ENCODE measurements around the gene POT1.

The POT1 gene

DNA sequence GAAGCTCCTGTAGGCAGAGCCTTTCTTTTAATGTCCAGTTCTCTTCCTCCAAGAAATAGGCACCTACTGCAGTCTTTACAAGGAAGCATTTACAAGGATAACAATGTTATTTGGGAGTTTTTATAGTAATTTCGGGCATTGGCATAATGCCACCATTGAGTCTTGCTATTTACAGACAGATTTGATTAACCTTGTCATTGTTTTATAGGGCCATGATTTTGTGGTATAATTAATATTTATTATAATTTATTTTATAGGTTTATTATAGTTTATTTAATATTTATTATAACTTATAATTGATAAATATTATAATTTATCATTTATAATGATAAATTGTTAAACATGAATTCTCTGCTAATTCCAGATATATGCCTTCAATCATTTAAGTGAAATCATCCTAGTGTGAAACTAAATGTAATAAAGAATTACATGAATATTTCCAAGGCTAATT, 573 bp upstream of the POT1 start:
- no peak for DNase-seq (ENCODE audit: extremely low spot score)
- CTCF ChIA-PET: no interaction called here
- POLR2A ChIA-PET: interaction anchor here (1.0 to 1.4 kb wide), 4 partner anchors 12 to 101 kb away, joined by 3 to 6 read pairs (median 4); no protein-coding TSS in a partner anchor
- TF ChIP-seq FOXA1 (IDR thresholded peaks at IDR 0.05) (no peak), ELF4 (IDR thresholded peaks at IDR 0.05) (no peak), ARNT (IDR thresholded peaks at IDR 0.05) (no peak), L3MBTL2 (conservative IDR thresholded peaks at IDR 0.05) (peak; percentile 98)

DNA sequence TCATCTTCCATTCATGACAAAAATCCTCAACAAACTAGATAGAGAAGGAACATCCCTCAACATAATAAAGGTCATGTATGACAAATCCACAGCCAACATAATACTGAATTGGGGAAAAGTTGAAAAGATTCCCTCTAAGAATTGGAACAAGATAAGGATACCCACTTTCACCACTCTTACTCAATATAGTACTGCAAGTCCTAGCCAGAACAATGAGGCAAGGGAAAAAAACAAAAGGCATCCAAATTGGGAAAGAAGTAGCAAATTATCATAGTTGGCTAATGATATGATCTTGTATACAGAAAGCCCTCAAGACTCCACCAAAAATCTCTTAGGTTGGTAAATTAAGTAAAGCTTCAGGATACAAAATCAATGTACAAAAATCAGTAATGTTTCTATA, 4.7 kb downstream of the POT1 start:
- TF ChIP-seq SP1 (IDR thresholded peaks at IDR 0.05): no peak
- TF ChIP-seq TARDBP (IDR thresholded peaks at IDR 0.05): no peak
- no peak for TF ChIP-seq SUZ12 (IDR thresholded peaks at IDR 0.05)
- no peak for TF ChIP-seq FOXM1 (IDR thresholded peaks at IDR 0.05; ENCODE audit: borderline replicate concordance)
- no peak for TF ChIP-seq L3MBTL2 (conservative IDR thresholded peaks at IDR 0.05)
- no peak for TF ChIP-seq ZNF384 (IDR thresholded peaks at IDR 0.05)
- TF ChIP-seq, protein P1, sequence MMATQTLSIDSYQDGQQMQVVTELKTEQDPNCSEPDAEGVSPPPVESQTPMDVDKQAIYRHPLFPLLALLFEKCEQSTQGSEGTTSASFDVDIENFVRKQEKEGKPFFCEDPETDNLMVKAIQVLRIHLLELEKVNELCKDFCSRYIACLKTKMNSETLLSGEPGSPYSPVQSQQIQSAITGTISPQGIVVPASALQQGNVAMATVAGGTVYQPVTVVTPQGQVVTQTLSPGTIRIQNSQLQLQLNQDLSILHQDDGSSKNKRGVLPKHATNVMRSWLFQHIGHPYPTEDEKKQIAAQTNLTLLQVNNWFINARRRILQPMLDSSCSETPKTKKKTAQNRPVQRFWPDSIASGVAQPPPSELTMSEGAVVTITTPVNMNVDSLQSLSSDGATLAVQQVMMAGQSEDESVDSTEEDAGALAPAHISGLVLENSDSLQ (IDR thresholded peaks at IDR 0.05): no peak
- TF ChIP-seq ELF4 (IDR thresholded peaks at IDR 0.05): no peak
- TF ChIP-seq FOXK2 (IDR thresholded peaks at IDR 0.05): no peak
- TF ChIP-seq NFRKB (IDR thresholded peaks at IDR 0.05): no peak
- TF ChIP-seq LEF1 (IDR thresholded peaks at IDR 0.05; ENCODE audit: borderline replicate concordance): no peak
- no peak for TF ChIP-seq BHLHE40 (IDR thresholded peaks at IDR 0.05; ENCODE audit: borderline replicate concordance)
- TF ChIP-seq FOXA1 (IDR thresholded peaks at IDR 0.05): no peak
- TF ChIP-seq HDGF (IDR thresholded peaks at IDR 0.05; ENCODE audit: borderline replicate concordance): no peak
- TF ChIP-seq ARNT (IDR thresholded peaks at IDR 0.05): no peak
- no peak for TF ChIP-seq CTBP1 (IDR thresholded peaks at IDR 0.05; ENCODE audit: borderline replicate concordance)
- DNase-seq (ENCODE audit: extremely low spot score): no peak
- POLR2A ChIA-PET: no interaction called here
- CTCF ChIA-PET: no interaction called here

DNA sequence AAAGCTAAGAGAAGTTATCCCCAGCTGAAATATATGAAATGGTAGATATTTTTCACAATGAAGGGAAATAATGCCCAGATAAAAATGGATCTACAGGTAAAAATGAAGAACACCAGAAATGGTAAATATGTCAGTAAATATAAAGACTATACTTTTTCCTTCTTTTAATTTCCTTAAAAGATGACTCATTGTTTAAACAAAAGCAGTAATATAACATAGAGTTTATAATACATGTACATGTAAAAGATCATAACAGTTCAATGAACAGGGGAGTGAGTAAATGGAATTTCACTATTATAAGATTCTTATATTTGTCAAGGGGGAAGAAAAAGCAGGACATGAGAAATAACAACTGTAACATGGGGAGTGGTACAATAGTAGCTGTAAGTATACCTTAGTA, 7.4 kb downstream of the POT1 start:
- no peak for DNase-seq (ENCODE audit: extremely low spot score)
- TF ChIP-seq BHLHE40 (IDR thresholded peaks at IDR 0.05; ENCODE audit: borderline replicate concordance) (no peak), FOXK2 (IDR thresholded peaks at IDR 0.05) (no peak), CTBP1 (IDR thresholded peaks at IDR 0.05; ENCODE audit: borderline replicate concordance) (no peak), L3MBTL2 (conservative IDR thresholded peaks at IDR 0.05) (no peak), ZNF384 (IDR thresholded peaks at IDR 0.05) (no peak), LEF1 (IDR thresholded peaks at IDR 0.05; ENCODE audit: borderline replicate concordance) (no peak)
- CTCF ChIA-PET: no interaction called here
- POLR2A ChIA-PET: no interaction called here

DNA sequence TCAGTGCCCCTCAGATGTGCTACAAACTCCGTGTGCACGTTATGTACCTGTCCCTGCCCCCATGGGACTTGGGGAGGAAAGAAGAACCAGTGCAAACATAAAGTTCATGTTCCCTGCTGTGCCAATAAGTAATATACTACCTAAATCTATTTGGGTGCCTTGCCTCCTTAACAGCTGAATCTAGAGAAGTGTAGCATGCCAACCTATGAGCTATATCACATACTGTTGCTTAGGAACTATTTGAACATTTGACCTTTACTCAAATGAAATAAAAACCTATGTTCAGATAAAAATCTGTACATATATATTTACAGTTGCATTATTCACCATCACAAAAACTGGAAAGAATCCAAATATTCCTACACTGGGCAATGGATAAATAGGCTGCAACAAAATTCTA, 9.8 kb downstream of the POT1 start:
- ChIA-PET POLR2A (no interaction called here), CTCF (no interaction called here)
- DNase-seq (ENCODE audit: extremely low spot score): no peak
- no peak for TF ChIP-seq SP1 (IDR thresholded peaks at IDR 0.05)
- TF ChIP-seq TARDBP (IDR thresholded peaks at IDR 0.05): no peak
- no peak for TF ChIP-seq NFRKB (IDR thresholded peaks at IDR 0.05)
- TF ChIP-seq, protein P1 (IDR thresholded peaks at IDR 0.05): no peak
- no peak for TF ChIP-seq L3MBTL2 (conservative IDR thresholded peaks at IDR 0.05)
- no peak for TF ChIP-seq CTBP1 (IDR thresholded peaks at IDR 0.05; ENCODE audit: borderline replicate concordance)
- no peak for TF ChIP-seq ELF4 (IDR thresholded peaks at IDR 0.05)
- TF ChIP-seq ARNT (IDR thresholded peaks at IDR 0.05): no peak
- TF ChIP-seq ZNF384 (IDR thresholded peaks at IDR 0.05): no peak
- no peak for TF ChIP-seq LEF1 (IDR thresholded peaks at IDR 0.05; ENCODE audit: borderline replicate concordance)
- TF ChIP-seq HDGF (IDR thresholded peaks at IDR 0.05; ENCODE audit: borderline replicate concordance): no peak
- TF ChIP-seq FOXM1 (IDR thresholded peaks at IDR 0.05; ENCODE audit: borderline replicate concordance): no peak
- TF ChIP-seq SUZ12 (IDR thresholded peaks at IDR 0.05): no peak
- TF ChIP-seq BHLHE40 (IDR thresholded peaks at IDR 0.05; ENCODE audit: borderline replicate concordance): no peak
- no peak for TF ChIP-seq FOXK2 (IDR thresholded peaks at IDR 0.05)

DNA sequence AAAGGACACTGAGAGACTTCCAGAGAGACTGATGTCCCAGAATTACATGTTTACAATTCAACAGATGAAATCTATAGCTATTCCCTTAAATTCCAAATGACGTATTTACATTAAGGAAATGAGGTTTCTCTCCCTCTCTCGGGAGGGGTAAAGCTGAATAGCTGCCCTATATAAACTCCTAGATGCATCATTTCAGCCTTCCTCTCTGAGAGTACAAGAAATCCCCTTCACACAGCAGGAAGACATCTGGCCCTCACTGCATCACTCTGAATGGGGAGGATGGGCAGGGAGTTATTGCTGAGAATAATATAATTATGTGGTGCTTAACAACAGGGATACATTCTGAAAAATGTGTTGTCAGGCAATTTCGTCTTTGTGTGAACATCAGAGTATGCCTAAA, 11.0 kb downstream of the POT1 start:
- TF ChIP-seq ELF4 (IDR thresholded peaks at IDR 0.05): no peak
- TF ChIP-seq L3MBTL2 (conservative IDR thresholded peaks at IDR 0.05): no peak
- no peak for TF ChIP-seq CTBP1 (IDR thresholded peaks at IDR 0.05; ENCODE audit: borderline replicate concordance)
- TF ChIP-seq SUZ12 (IDR thresholded peaks at IDR 0.05): no peak
- TF ChIP-seq FOXA1 (IDR thresholded peaks at IDR 0.05): no peak
- TF ChIP-seq BHLHE40 (IDR thresholded peaks at IDR 0.05; ENCODE audit: borderline replicate concordance): no peak
- no peak for TF ChIP-seq ARNT (IDR thresholded peaks at IDR 0.05)
- no peak for TF ChIP-seq ZNF384 (IDR thresholded peaks at IDR 0.05)
- no peak for TF ChIP-seq HDGF (IDR thresholded peaks at IDR 0.05; ENCODE audit: borderline replicate concordance)
- no peak for TF ChIP-seq FOXK2 (IDR thresholded peaks at IDR 0.05)
- TF ChIP-seq LEF1 (IDR thresholded peaks at IDR 0.05; ENCODE audit: borderline replicate concordance): no peak
- no peak for TF ChIP-seq NFRKB (IDR thresholded peaks at IDR 0.05)
- TF ChIP-seq TARDBP (IDR thresholded peaks at IDR 0.05): no peak
- no peak for TF ChIP-seq FOXM1 (IDR thresholded peaks at IDR 0.05; ENCODE audit: borderline replicate concordance)
- TF ChIP-seq, protein P1 (IDR thresholded peaks at IDR 0.05): no peak
- TF ChIP-seq SP1 (IDR thresholded peaks at IDR 0.05): no peak
- no peak for DNase-seq (ENCODE audit: extremely low spot score)
- POLR2A ChIA-PET: interaction anchor here (1.0 kb wide), 1 partner anchor 11 kb away, joined by 5 read pairs; the partner anchor contains the start of gene POT1
- CTCF ChIA-PET: no interaction called here

DNA sequence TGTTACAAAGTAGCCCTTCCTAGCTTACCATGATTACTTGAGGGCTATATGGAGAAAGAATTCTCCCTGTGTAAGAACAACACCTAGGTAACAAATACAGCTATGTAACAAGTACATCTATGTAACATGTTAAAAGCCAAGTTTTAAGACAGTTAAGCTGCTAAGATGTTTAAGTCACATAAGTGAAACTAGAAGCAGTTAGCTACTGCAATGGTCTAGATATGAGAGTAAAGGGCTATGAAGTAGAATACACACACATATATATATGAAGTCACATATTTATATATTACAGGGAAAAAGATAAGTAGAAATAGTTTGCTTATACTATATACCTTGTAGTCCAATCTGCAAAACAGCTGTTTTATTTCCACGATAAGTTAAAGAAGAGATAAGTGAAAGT, 14.4 kb downstream of the POT1 start:
- no peak for DNase-seq (ENCODE audit: extremely low spot score)
- ChIA-PET POLR2A (interaction anchor here (1.5 kb wide), 1 partner anchor 14 kb away, joined by 6 read pairs; the partner anchor contains the start of gene POT1), CTCF (no interaction called here)
- no peak for TF ChIP-seq FOXA1 (IDR thresholded peaks at IDR 0.05)
- TF ChIP-seq TARDBP (IDR thresholded peaks at IDR 0.05): no peak
- TF ChIP-seq BHLHE40 (IDR thresholded peaks at IDR 0.05; ENCODE audit: borderline replicate concordance): no peak
- TF ChIP-seq, protein P1 (IDR thresholded peaks at IDR 0.05): no peak
- no peak for TF ChIP-seq ARNT (IDR thresholded peaks at IDR 0.05)
- no peak for TF ChIP-seq ZNF384 (IDR thresholded peaks at IDR 0.05)
- no peak for TF ChIP-seq NFRKB (IDR thresholded peaks at IDR 0.05)
- TF ChIP-seq SUZ12 (IDR thresholded peaks at IDR 0.05): no peak
- TF ChIP-seq CTBP1 (IDR thresholded peaks at IDR 0.05; ENCODE audit: borderline replicate concordance): no peak
- no peak for TF ChIP-seq L3MBTL2 (conservative IDR thresholded peaks at IDR 0.05)
- no peak for TF ChIP-seq ELF4 (IDR thresholded peaks at IDR 0.05)
- no peak for TF ChIP-seq FOXM1 (IDR thresholded peaks at IDR 0.05; ENCODE audit: borderline replicate concordance)
- no peak for TF ChIP-seq FOXK2 (IDR thresholded peaks at IDR 0.05)
- no peak for TF ChIP-seq HDGF (IDR thresholded peaks at IDR 0.05; ENCODE audit: borderline replicate concordance)
- TF ChIP-seq SP1 (IDR thresholded peaks at IDR 0.05): no peak

Measured in HEK293T (cell line).